Left ventricle myocardium inferior (tissue), 1 donor: ENCODE data around the gene AVEN. TPM values are rescaled to one million over a fixed set of nuclear protein-coding genes. Genes with fewer than 3 reads are reported as not detected.

ENCODE experiments used
- DNase-seq: peaks from one replicate; pipeline ENCODE4 v3.0.0-alpha.2; 2020
- H3K27ac ChIP-seq: fragments of 200-600 bp; replicated peaks from 2 replicates; pipeline ENCODE4 v1.8.0; 2021
- H3K27me3 ChIP-seq: fragments of 200-600 bp; 2 replicates; pipeline ENCODE4 v1.8.0; 2021; ENCODE audit warnings: low read depth
- H3K36me3 ChIP-seq: fragments of 200-600 bp; 2 replicates; pipeline ENCODE4 v1.8.0; 2021
- H3K4me1 ChIP-seq: fragments of 200-600 bp; 2 replicates; pipeline ENCODE4 v1.8.0; 2021
- H3K4me3 ChIP-seq: fragments of 200-600 bp; 2 replicates; pipeline ENCODE4 v1.8.0; 2021; ENCODE audit warnings: mild to moderate bottlenecking, moderate library complexity
- H3K9me3 ChIP-seq: fragments of 200-600 bp; replicated peaks from 2 replicates; pipeline ENCODE4 v1.8.0; 2021
- CTCF ChIP-seq: fragments of 200-600 bp; IDR thresholded peaks from 2 replicates; pipeline ENCODE4 v1.8.0; 2021; ENCODE audit warnings: antibody characterized with exemption, mild to moderate bottlenecking, borderline replicate concordance
- intact Hi-C: fragments of 100-400 bp; cut with micrococcal nuclease; formaldehyde crosslinking; loops from one replicate; pipeline ENCODE4 v1.11.0; 2022
- total RNA-seq: library from RNA; stranded (reverse); fragmentation: NEBNext Ultra II Directional; extraction: Animal tissue kit (Norgen Biotek cat#: 25700); gene quantifications from one replicate; pipeline ENCODE4 v1.2.1, GENCODE V29; 2021
- donor health status: DM: no; HTN: yes; CAD: no; lungs with severe emphysema.

AVEN gene
- total RNA-seq, 1 donor from 2014 or later, result 25.3 TPM

GRCh38 chr15:33844186-33844585 is 194.8 kb downstream of the AVEN start:
- intact Hi-C loops, result no loop called here
- no peak for DNase-seq
- Histone ChIP-seq H3K9me3 (no peaks in the 10 kb centered on the region), H3K36me3 (no peaks in the 10 kb centered on the region), H3K27ac (no peak overlapping the region), H3K27me3 (peaks cover 15% of the 10 kb centered on the region), H3K4me1 (no peaks in the 10 kb centered on the region), H3K4me3 (no peak overlapping the region)
- TF ChIP-seq CTCF, result no peak

- no peak overlapping the region for H3K4me3 ChIP-seq
- H3K36me3 ChIP-seq, result no peaks in the 10 kb centered on the region
- TF ChIP-seq CTCF, result no peak
- no peaks in the 10 kb centered on the region for H3K9me3 ChIP-seq
- no peak overlapping the region for H3K27ac ChIP-seq
- H3K4me1 ChIP-seq, result no peaks in the 10 kb centered on the region
- intact Hi-C loops, result no loop called here
- H3K27me3 ChIP-seq, result peaks cover 15% of the 10 kb centered on the region
- no peak for DNase-seq
Measured at GRCh38 chr15:33840615-33841014, 198.4 kb downstream of the AVEN start.

GRCh38 chr15:33839540-33839939 is 199.5 kb downstream of the AVEN start:
- Histone ChIP-seq H3K4me3 (no peak overlapping the region), H3K9me3 (no peaks in the 10 kb centered on the region), H3K4me1 (no peaks in the 10 kb centered on the region), H3K27me3 (peaks cover 15% of the 10 kb centered on the region), H3K36me3 (no peaks in the 10 kb centered on the region), H3K27ac (no peak overlapping the region)
- DNase-seq, result no peak
- TF ChIP-seq CTCF, result no peak
- intact Hi-C loops, result no loop called here

GRCh38 chr15:33837294-33837693 is 201.7 kb downstream of the AVEN start:
- Histone ChIP-seq H3K36me3 (no peaks in the 10 kb centered on the region), H3K4me1 (no peaks in the 10 kb centered on the region), H3K4me3 (no peak overlapping the region), H3K9me3 (no peaks in the 10 kb centered on the region), H3K27me3 (peaks cover 4% of the 10 kb centered on the region), H3K27ac (no peak overlapping the region)
- TF ChIP-seq CTCF, result no peak
- no peak for DNase-seq
- intact Hi-C loops, result no loop called here

GRCh38 chr15:33834892-33835743 is 203.9 kb downstream of the AVEN start:
- peaks cover 8% of the 10 kb centered on the region for H3K27me3 ChIP-seq
- no peaks in the 10 kb centered on the region for H3K9me3 ChIP-seq
- no peak overlapping the region for H3K4me3 ChIP-seq
- H3K4me1 ChIP-seq, result no peaks in the 10 kb centered on the region
- H3K27ac ChIP-seq, result no peak overlapping the region
- DNase-seq, result no peak
- H3K36me3 ChIP-seq, result no peaks in the 10 kb centered on the region
- intact Hi-C loops, result no loop called here
- TF ChIP-seq CTCF, result no peak
